Upper lobe of left lung (tissue), 6 donors: Measurements from ENCODE around the gene TLE4. TPM values are rescaled to one million over a fixed set of nuclear protein-coding genes. Genes with fewer than 3 reads are reported as not detected.
A peak's percentile ranks its signal among the peaks of the same experiment; 100 is the strongest.

ENCODE experiments used
- ATAC-seq, 2 donors: fragments of 200-7000 bp; cut with Tn5 transposase; one replicate each; pipeline ENCODE4 v1.9.1; 2022; ENCODE audit warnings: mild to moderate bottlenecking in 2 of 2, moderate library complexity in 2 of 2; ENCODE audit not compliant: low FRiP score in 2 of 2
- DNase-seq, 2 donors: peaks; one replicate each; pipeline ENCODE4 v3.0.0-alpha.2; 2019 to 2020
- H3K27ac ChIP-seq, 4 donors: fragments of 200-600 bp; sonication (generic); one replicate each; pipeline ENCODE4 v1.5.1; 2016 to 2019
- H3K27me3 ChIP-seq, 4 donors: fragments of 200-600 bp; sonication (generic); one replicate each; pipeline ENCODE4 v1.5.1; 2017 to 2019
- H3K36me3 ChIP-seq, 4 donors: fragments of 200-600 bp; sonication (generic); one replicate each; pipeline ENCODE4 v1.5.1; 2016 to 2019
- H3K4me1 ChIP-seq, 4 donors: fragments of 200-600 bp; sonication (generic); one replicate each; pipeline ENCODE4 v1.5.1; 2018 to 2019
- H3K4me3 ChIP-seq, 4 donors: fragments of 200-600 bp; sonication (generic); one replicate each; pipeline ENCODE4 v1.5.1; 2017 to 2019; ENCODE audit warnings: mild to moderate bottlenecking in 2 of 4, moderate library complexity in 1 of 4
- H3K9me3 ChIP-seq, 4 donors: fragments of 200-600 bp; sonication (generic); one replicate each; pipeline ENCODE4 v1.5.1; 2018 to 2019
- CTCF ChIP-seq, 6 experiments: fragments of 450-650 bp in 4 of 6; fragments of 200-600 bp in 2 of 6; sonication (generic) in 2 of 6; IDR thresholded peaks; one replicate each; pipeline ENCODE4 v1.5.1; 2016 to 2019; ENCODE audit warnings: antibody characterized with exemption in 6 of 6
- EP300 ChIP-seq, 4 donors: sonication (generic); formaldehyde crosslinking; IDR thresholded peaks; one replicate each; pipeline ENCODE4 v1.5.1; 2017; ENCODE audit warnings: antibody characterized with exemption in 4 of 4, control low read depth in 2 of 4
- POLR2A ChIP-seq, 4 donors: fragments of 450-650 bp; IDR thresholded peaks; one replicate each; pipeline ENCODE4 v1.5.1; 2016 to 2017; ENCODE audit warnings: antibody characterized with exemption in 4 of 4, mild to moderate bottlenecking in 2 of 4
- POLR2AphosphoS5 ChIP-seq, 2 donors: sonication (generic); formaldehyde crosslinking; IDR thresholded peaks; one replicate each; pipeline ENCODE4 v1.5.1; 2017; ENCODE audit warnings: antibody characterized with exemption in 2 of 2
- WGBS, 2 donors: methylation state at CpG; one replicate each; pipeline ENCODE4 v1.1.5; 2017 to 2018; 5-methylcytosine and 5-hydroxymethylcytosine counted together
- total RNA-seq, 6 donors: library from RNA; depleted of rRNA in 4 of 6; stranded (reverse); fragments of >200 nt in 4 of 6; gene quantifications; one replicate each; pipeline versions ENCODE4 v1.1.0 to v1.2.1, GENCODE V29; 2016 to 2021
- donor health status: DM: no; HTN: no; CAD: no; lungs with moderate emphysema.
- donor health status: DM: no; HTN: yes; CAD: no; lungs with severe emphysema.

The TLE4 gene
- total RNA-seq, 6 donors from 2014 or later = 37.7 to 152 (median 46.7) TPM

GRCh38 chr9:79661886-79662536, 90.2 kb downstream of the TLE4 start:
- no peak overlapping the region for H3K4me3 ChIP-seq
- TF ChIP-seq CTCF (IDR thresholded peaks at IDR 0.05) (no peak), POLR2AphosphoS5 (IDR thresholded peaks at IDR 0.05) (no peak), EP300 (IDR thresholded peaks at IDR 0.05) (no peak), POLR2A (IDR thresholded peaks at IDR 0.05) (no peak)
- no peaks in the 10 kb centered on the region for H3K36me3 ChIP-seq
- no peaks in the 10 kb centered on the region for H3K9me3 ChIP-seq
- H3K27ac ChIP-seq = no peak overlapping the region
- no peak for ATAC-seq
- peaks cover 0 to 13% (median 0%) of the 10 kb centered on the region in 4 donors for H3K4me1 ChIP-seq
- DNase-seq = no peak
- WGBS, 2 donors = 80 to 83% methylated on average over 5 of the region's 5 CpGs
- H3K27me3 ChIP-seq = no peaks in the 10 kb centered on the region

GRCh38 chr9:79662537-79662956, 90.8 kb downstream of the TLE4 start:
- H3K27ac ChIP-seq = no peak overlapping the region
- ATAC-seq (peak in 1 of 2 donors; percentile 41), DNase-seq (no peak)
- H3K4me1 ChIP-seq = peaks cover 0 to 13% (median 2%) of the 10 kb centered on the region in 4 donors
- H3K4me3 ChIP-seq = no peak overlapping the region
- TF ChIP-seq POLR2AphosphoS5 (IDR thresholded peaks at IDR 0.05) = no peak
- TF ChIP-seq EP300 (IDR thresholded peaks at IDR 0.05) = no peak
- no peak for TF ChIP-seq POLR2A (IDR thresholded peaks at IDR 0.05)
- TF ChIP-seq CTCF (IDR thresholded peaks at IDR 0.05) = no peak
- WGBS, 2 donors = 46 to 50% methylated on average over 6 of the region's 6 CpGs
- H3K36me3 ChIP-seq = no peaks in the 10 kb centered on the region
- H3K27me3 ChIP-seq = no peaks in the 10 kb centered on the region
- no peaks in the 10 kb centered on the region for H3K9me3 ChIP-seq

GRCh38 chr9:79663300-79663699, 91.5 kb downstream of the TLE4 start:
- ATAC-seq (no peak), DNase-seq (no peak)
- H3K4me3 ChIP-seq = no peak overlapping the region
- H3K27ac ChIP-seq = no peak overlapping the region
- no peaks in the 10 kb centered on the region for H3K27me3 ChIP-seq
- H3K9me3 ChIP-seq = no peaks in the 10 kb centered on the region
- H3K36me3 ChIP-seq = no peaks in the 10 kb centered on the region
- WGBS, 2 donors = 78 to 83% methylated on average over 6 of the region's 6 CpGs
- peaks cover 0 to 21% (median 9%) of the 10 kb centered on the region in 4 donors for H3K4me1 ChIP-seq
- TF ChIP-seq CTCF (IDR thresholded peaks at IDR 0.05) (no peak), EP300 (IDR thresholded peaks at IDR 0.05) (no peak), POLR2AphosphoS5 (IDR thresholded peaks at IDR 0.05) (no peak), POLR2A (IDR thresholded peaks at IDR 0.05) (no peak)

DNA sequence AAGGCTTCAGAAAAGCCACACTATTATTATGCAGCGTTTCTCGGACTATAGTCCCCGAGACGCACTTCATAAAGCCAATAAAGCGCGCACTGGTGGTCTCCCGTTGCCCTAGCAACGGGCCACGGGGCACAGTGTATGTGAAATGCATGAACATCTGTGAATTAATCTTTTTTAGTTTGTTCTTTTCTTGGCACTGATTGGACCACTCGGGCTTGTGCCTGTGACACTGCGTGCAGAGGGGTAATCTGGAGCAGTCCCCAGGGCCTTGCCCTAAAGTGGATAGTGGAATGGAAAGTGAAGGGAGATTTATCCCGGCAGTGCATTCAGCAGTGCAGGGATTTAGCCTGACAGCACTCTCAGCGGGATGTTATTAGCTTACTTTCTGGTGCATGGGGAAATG, 92.1 kb downstream of the TLE4 start:
- DNase-seq (peak in 1 of 2 donors; percentile 9), ATAC-seq (no peak)
- no peak for TF ChIP-seq CTCF (IDR thresholded peaks at IDR 0.05)
- no peak for TF ChIP-seq POLR2AphosphoS5 (IDR thresholded peaks at IDR 0.05)
- no peak for TF ChIP-seq POLR2A (IDR thresholded peaks at IDR 0.05)
- TF ChIP-seq EP300 (IDR thresholded peaks at IDR 0.05) = no peak
- Histone ChIP-seq H3K27ac (no peak overlapping the region), H3K4me1 (peaks cover 0 to 21% (median 11%) of the 10 kb centered on the region in 4 donors), H3K4me3 (no peak overlapping the region), H3K27me3 (no peaks in the 10 kb centered on the region), H3K9me3 (no peaks in the 10 kb centered on the region), H3K36me3 (no peaks in the 10 kb centered on the region)
- whole genome bisulfite sequencing, 2 donors = 90 to 92% methylated on average over 13 of the region's 13 CpGs

GRCh38 chr9:79664375-79664831, 92.6 kb downstream of the TLE4 start:
- no peak for TF ChIP-seq POLR2AphosphoS5 (IDR thresholded peaks at IDR 0.05)
- no peak for TF ChIP-seq CTCF (IDR thresholded peaks at IDR 0.05)
- TF ChIP-seq EP300 (IDR thresholded peaks at IDR 0.05) = no peak
- TF ChIP-seq POLR2A (IDR thresholded peaks at IDR 0.05) = no peak
- Histone ChIP-seq H3K27me3 (no peaks in the 10 kb centered on the region), H3K4me1 (peaks cover 0 to 21% (median 11%) of the 10 kb centered on the region in 4 donors), H3K27ac (no peak overlapping the region), H3K4me3 (no peak overlapping the region), H3K9me3 (no peaks in the 10 kb centered on the region), H3K36me3 (no peaks in the 10 kb centered on the region)
- WGBS, 2 donors = 72 to 83% methylated on average over 5 of the region's 5 CpGs
- DNase-seq (no peak), ATAC-seq (peak in 1 of 2 donors; percentile 74)
